GM21447 (cell line): Measurements from ENCODE around the gene HHIPL1.

Source experiments
- ATAC-seq: cut with Tn5 transposase; IDR thresholded peaks from one replicate; pipeline ENCODE4 v1.9.1; 2021; ENCODE audit not compliant: unreplicated experiment

The HHIPL1 gene

DNA sequence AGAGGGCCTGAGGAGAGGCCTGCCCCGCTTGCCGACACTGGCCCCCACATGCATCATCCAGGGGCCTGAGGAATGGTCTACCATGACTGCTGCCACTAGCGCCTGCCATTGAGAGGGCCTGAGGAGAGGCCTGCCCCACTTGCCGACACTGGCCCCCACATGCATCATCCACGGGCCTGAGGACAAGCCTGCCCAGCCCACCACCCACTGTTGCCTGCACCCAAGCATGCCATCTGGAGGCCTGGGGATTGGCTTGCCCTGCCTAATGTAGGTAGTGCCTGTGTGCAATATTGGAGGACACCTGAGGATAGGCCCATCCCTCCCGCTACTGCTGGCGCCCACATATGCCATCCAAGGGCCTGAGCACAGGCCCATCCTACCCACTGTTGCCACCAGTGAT lies 63.5 kb downstream of the HHIPL1 start:
- ATAC-seq: no peak

DNA sequence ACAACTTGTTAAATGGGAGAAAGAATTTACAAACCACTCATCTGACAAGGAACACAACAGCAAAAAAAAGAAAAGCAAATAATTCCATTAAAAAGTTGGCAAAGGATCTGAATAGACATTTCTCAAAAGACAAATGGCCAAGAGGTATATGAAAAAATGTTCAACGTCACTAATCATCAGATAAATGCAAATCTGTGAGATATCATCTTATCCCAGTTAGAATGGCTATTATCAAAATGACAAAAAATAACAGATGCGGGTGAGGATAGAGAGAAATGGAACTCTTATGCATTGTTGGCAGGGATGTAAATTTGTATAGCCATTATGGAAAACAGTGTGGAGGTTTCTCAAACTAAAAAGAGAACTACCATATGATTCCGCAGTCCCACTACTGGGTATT lies 69.0 kb downstream of the HHIPL1 start:
- no peak for ATAC-seq

DNA sequence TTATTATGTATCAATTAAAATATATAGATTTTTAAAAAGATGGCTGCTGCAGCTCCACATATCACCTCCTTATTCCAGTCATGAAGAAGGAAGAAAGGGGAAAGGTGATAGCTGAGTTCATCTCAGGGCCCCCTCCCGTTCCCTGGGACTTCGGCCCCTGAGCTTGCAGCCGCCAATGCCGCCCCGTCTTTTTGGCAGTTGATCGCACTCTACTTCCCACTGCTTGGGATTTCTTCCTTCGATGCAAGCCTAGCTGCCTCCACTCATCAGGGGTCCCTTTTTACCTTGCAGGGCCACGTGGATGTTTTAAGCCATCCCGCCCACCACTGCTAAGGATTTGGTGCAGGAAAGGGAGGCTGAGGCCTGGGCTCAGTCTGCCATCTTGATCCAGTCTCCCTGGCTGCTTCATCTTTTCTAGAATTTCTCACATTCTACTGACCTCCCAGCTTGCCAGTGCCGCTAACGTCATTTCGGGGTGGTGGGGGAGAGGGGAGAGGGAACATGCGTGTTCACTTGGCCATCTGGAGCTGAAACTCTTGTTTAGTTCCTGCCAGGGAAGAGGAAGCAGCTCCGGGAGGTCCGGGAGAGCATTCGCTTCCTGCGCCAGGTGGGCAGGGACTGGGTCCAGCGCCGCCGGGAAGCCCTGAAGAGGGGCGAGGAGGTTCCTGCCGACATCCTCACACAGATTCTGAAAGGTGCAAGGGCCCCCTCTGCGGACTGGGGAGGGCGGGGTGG lies 70.5 kb downstream of the HHIPL1 start:
- no peak for ATAC-seq

DNA sequence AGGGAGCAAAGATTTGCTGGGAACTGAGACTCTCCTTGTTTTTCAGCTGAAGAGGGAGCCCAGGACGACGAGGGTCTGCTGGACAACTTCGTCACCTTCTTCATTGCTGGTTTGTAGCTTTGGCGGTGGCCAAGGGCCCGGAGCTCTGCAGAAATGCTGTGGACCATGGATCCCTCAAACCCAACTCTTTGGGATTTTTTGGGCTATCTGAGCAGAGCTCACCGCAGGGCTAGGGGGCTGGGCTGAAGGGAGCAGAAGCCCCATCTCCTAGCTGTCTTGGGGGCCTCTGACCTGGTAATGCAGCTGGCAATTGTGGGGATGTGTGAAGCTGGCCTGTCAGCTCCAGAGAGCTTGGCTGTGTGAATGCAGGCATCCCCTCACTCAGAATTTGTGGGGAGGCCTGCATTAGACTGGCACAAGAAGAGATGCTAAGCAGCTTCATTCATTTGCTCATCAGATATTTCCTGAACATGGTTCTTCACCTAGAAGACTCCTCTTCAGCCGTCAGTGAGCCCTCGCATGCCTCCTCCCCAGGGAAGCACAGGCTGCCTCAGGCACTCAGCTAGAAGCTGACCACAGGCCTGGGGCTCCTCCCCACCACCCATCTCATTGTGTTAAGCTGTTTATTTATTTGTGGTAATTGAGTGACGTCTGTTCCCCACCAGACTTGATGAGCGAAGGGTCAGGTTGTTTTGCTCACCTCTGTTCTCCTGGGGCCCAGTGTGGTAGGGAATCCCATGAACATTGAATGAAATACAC lies 71.3 kb downstream of the HHIPL1 start:
- ATAC-seq: no peak

GRCh38 chr14:99716850-99717681 lies 72.1 kb downstream of the HHIPL1 start:
- ATAC-seq: no peak

GRCh38 chr14:99717682-99718013 lies 72.7 kb downstream of the HHIPL1 start:
- no peak for ATAC-seq

DNA sequence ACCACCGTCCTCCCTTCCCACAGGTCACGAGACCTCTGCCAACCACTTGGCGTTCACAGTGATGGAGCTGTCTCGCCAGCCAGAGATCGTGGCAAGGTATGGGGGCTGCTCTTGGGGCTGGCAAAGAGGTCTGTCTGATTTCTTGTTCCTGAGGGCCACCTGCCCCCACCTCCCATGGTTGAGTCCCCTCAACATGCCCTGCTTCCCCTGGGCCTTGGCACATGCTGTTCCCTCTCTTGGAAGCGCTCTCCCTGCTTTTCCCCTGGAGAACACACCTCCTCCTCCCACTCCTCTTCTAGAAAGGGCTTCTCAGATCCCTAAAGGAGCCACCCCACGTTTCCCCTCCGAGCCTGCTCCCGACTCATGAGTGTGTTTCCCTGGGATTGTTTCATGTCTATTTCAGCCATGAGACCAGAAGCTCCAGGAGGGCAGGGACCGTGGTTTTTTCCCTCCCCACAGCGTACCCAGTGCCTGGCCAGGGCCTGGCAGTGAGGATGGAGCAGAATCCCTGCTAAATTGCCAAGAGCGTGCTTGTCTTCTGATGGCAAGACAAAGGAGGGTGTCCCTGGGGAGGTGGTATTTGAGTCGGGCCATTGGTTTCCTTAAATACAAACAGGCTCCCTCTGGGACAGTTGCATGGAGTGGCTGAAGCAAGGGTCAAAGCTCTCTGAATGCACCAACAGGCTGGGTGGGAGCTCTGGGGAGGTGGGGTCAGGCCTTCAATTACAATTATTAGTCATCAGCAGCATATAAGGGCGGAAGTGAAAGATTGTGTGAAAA lies 73.3 kb downstream of the HHIPL1 start:
- ATAC-seq: peak; percentile 71

DNA sequence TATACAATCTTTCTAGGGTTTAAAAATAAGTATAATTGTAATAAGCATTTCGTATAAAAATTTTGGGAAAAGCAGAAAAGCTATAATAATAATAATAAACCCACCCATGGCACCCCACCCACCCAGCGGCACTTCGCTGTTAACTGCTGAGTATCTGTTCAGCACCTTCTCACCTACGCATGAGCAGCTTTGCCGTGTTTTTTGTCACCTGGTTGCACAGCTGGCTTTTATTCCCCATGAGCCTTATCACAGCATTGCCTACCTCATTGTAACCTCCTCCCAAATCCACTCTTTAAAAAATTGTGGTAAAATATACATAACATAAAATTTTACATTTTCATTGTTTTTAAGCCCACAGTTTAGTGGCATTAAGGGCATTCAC lies 73.9 kb downstream of the HHIPL1 start:
- ATAC-seq: peak; percentile 46

GRCh38 chr14:99720941-99721791 lies 76.2 kb downstream of the HHIPL1 start:
- no peak for ATAC-seq

DNA sequence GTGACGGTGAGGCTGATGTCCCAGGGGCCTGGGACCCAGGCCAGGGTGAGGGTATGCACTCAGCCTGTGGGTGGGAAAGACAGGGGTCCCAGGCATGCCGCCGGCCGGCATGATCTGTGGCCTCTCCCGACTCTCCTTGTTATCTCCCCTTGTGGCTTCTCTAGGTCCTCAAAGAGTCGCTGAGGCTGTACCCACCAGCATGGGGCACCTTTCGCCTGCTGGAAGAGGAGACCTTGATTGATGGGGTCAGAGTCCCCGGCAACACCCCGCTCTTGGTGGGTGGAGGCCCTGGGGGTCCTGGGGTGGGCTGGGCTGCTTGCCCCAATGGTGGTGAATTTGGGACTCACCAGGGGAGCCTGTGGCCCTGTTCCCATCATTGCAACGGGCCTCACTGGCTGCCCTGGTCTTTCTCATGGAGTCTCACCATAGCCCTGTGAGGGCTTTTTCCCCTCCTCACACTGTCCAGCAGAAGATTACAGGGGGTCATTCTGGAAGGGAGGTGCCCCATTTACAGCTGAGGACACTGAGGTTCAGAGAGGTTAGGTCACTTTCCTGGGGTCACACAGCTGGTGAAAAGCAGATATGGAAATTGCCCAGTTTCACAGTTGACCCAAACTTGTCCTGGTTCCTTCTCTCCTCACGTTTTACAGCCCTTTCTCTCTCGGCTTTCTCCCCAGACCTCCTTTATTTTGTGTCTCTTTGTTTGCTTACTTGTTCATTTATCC lies 77.0 kb downstream of the HHIPL1 start:
- ATAC-seq: no peak

- ATAC-seq: no peak
These were observed 77.8 kb downstream of the HHIPL1 start for GRCh38 chr14:99722741-99723140.

- ATAC-seq: no peak
These were observed 79.4 kb downstream of the HHIPL1 start for GRCh38 chr14:99724196-99724891.

- no peak for ATAC-seq
These were observed 80.2 kb downstream of the HHIPL1 start for GRCh38 chr14:99724939-99725773.

GRCh38 chr14:99725774-99726537 lies 81.0 kb downstream of the HHIPL1 start:
- ATAC-seq: no peak

- ATAC-seq: no peak
These were observed 81.7 kb downstream of the HHIPL1 start for GRCh38 chr14:99726538-99727095.

DNA sequence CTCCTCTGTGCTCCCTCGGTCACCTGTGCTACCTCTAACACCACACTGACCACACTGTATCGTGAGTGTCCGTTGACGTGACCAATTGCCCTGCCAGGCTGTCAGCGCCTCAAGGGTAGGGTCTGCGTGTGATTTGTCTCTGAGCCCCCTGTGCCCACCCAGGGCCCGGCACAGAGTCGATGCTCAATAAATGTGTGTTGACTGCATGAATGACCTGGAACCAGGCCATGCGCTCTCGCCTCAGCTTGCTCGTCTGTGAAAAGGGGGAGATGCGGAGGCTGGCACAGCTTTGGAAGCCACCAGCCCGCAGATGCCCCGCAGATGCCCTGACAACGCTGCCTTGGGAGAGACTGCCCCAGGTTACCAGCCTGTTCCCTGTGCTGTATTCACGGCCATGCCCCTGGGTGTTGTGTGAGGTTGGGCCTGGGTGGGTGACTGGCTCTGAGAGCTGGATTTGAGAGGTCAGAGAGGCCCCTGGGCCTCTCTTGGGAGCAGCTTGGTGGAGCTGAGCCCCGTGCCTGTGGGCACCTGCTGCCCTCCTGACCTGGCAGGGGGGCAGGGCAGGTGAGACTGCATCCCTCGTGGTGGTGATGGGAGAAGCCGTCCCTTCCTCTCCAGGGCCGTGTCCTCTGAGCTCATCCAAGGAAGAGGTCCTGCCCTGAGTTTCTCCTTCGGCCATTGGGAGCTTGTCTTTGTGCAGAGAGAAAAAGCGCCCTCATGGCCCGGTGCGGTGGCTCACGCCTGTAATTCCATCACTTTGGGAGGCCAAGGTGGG lies 82.4 kb downstream of the HHIPL1 start:
- ATAC-seq: no peak
